Naive thymus-derived CD8-positive, alpha-beta T cell (primary cell): ENCODE results near the gene CCL24. TPM values are rescaled to one million over a fixed set of nuclear protein-coding genes. Genes with fewer than 3 reads are reported as not detected.
"Not testable (repeated sequence)": the region's sequence is repeated elsewhere in the genome, so short reads cannot be mapped to it uniquely, and the experiment has no call there.

Experiments used
- ATAC-seq, 2 donors: fragments of 150-1000 bp; cut with Tn5 transposase in 1 of 2; sonication (Bioruptor Pico), chemical (Tn5 transposase) in 1 of 2; 1 replicate in 1 of 2; 2 replicates in 1 of 2; pipeline ENCODE4 v1.10.0; 2021; ENCODE audit warnings: mild to moderate bottlenecking in 2 of 2, moderate library complexity in 2 of 2
- POLR2A ChIA-PET: fragments of 350-600 bp; sonication (Branson Sonifier 250); formaldehyde crosslinking; loops from one replicate; lab custom pipeline; 2021; ENCODE audit warnings: antibody characterized with exemption; lab: Charles Lee
- DNase-seq, 10 donors: peaks; one replicate each; pipeline versions ENCODE4 v3.0.0 to v3.0.0-alpha.2; 2020 to 2022
- H3K27ac Mint-ChIP-seq, 10 donors: one replicate each; pipeline ENCODE4 v1.8.0; 2020 to 2022; ENCODE audit warnings: mild to moderate bottlenecking in 10 of 10, mixed read lengths in 10 of 10, moderate library complexity in 4 of 10, inconsistent platforms in 1 of 10
- H3K27me3 Mint-ChIP-seq, 5 donors: one replicate each; pipeline ENCODE4 v1.8.0; 2021 to 2022; ENCODE audit warnings: mixed read lengths in 5 of 5
- H3K36me3 Mint-ChIP-seq, 3 donors: one replicate each; pipeline ENCODE4 v1.8.0; 2020 to 2022; ENCODE audit warnings: mixed read lengths in 3 of 3, mild to moderate bottlenecking in 2 of 3, inconsistent platforms in 1 of 3
- H3K4me1 Mint-ChIP-seq, 4 donors: one replicate each; pipeline ENCODE4 v1.8.0; 2021 to 2022; ENCODE audit warnings: mixed read lengths in 4 of 4
- H3K4me3 Mint-ChIP-seq, 10 donors: one replicate each; pipeline ENCODE4 v1.8.0; 2020 to 2022; ENCODE audit warnings: mild to moderate bottlenecking in 10 of 10, mixed read lengths in 10 of 10, moderate library complexity in 6 of 10, inconsistent platforms in 1 of 10
- H3K9me3 Mint-ChIP-seq, 9 donors: one replicate each; pipeline ENCODE4 v1.8.0; 2020 to 2022; ENCODE audit warnings: mixed read lengths in 9 of 9, mild to moderate bottlenecking in 3 of 9, inconsistent platforms in 1 of 9, moderate library complexity in 1 of 9
- polyA plus RNA-seq, 3 donors: library from polyadenylated mRNA; unstranded; fragments of 300-500 nt; fragmentation: Illumina TruSeq; gene quantifications; one replicate each; pipeline ENCODE4 v1.2.3, GENCODE V29; 2021
- total RNA-seq, 8 experiments: library from RNA in 2 of 8; stranded (reverse) in 2 of 8; gene quantifications; one replicate each; pipeline ENCODE4 v1.2.3 and lab custom pipeline; 2021 to 2026

The CCL24 gene
- not detected for total RNA-seq
- polyA plus RNA-seq, result not detected
- 0 reads per million in 6 experiments for total RNA-seq (lab: John Stamatoyannopoulos, UW)

DNA sequence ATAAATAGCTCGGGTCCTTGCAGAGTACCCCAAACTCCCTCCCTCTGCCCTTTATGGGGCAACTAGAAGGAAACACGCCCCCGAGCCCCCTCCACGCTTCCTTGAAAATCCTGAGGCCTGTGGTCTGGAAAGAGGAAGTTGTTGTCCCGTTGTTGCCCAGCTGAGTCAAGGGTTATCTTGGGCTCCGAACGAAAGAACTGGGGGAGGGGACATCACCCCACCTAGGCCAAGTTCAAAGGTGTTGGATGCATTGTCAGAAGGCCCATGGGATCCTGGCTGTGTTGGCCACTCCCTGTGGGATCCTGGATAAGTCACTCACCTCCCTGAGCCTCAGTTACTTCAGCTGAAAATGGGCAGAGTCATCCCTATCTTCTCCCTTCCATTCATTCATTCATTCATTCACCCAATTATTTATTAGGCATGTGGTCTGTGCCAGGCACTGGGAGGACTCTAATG, at the start of gene CCL24:
Gene CCL24 (minus strand): TSS at position 26 of the 456 bp plus-strand sequence. CDS start 91 bp downstream, outside the sequence.
- no peaks in the 10 kb centered on the region for H3K9me3 Mint-ChIP-seq
- H3K27me3 Mint-ChIP-seq, result peaks cover 0 to 22% (median 2%) of the 10 kb centered on the region in 5 donors
- H3K27ac Mint-ChIP-seq, result no peak within 1 kb of the TSS
- POLR2A ChIA-PET, result no interaction called here
- peaks cover 0 to 2% (median 0%) of the 10 kb centered on the region in 4 donors for H3K4me1 Mint-ChIP-seq
- ATAC-seq (no peak), DNase-seq (no peak)
- no peaks in the 10 kb centered on the region for H3K36me3 Mint-ChIP-seq
- H3K4me3 Mint-ChIP-seq, result no peak within 1 kb of the TSS

DNA sequence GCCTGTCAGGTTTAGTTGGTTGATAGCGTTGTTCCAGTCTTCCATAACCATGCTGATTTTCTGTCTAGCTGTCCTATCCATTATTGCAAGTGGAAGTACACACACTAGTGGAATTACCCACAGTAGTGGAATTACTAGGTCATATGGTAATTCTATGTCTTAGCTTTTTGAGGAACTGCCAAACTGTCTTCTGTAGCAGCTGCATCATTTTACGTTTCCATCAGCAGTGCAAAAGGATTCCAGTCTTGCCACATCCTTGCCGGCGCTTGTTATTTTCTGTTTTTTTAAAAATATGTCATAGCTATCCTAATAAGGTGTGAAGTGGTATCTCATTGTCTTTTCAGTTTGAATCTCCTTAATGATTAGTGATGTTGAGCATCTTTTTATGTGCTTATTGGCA, 48.0 kb upstream of the CCL24 start:
- POLR2A ChIA-PET, result no interaction called here
- no peak overlapping the region for H3K27ac Mint-ChIP-seq
- no peak for DNase-seq
- H3K4me1 Mint-ChIP-seq, result peaks cover 0 to 5% (median 4%) of the 10 kb centered on the region in 4 donors
- no peaks in the 10 kb centered on the region for H3K36me3 Mint-ChIP-seq
- peaks cover 9 to 20% (median 10%) of the 10 kb centered on the region in 5 donors for H3K27me3 Mint-ChIP-seq
- no peaks in the 10 kb centered on the region for H3K9me3 Mint-ChIP-seq
- no peak overlapping the region for H3K4me3 Mint-ChIP-seq
- no peak for ATAC-seq

- no peak for DNase-seq
- no peak for ATAC-seq
- H3K27me3 Mint-ChIP-seq, result peaks cover 0 to 5% (median 4%) of the 10 kb centered on the region in 5 donors
- H3K27ac Mint-ChIP-seq, result peak overlapping the region in 1 of 10 donors; percentile 54
- POLR2A ChIA-PET, result no interaction called here
- no peaks in the 10 kb centered on the region for H3K36me3 Mint-ChIP-seq
- H3K9me3 Mint-ChIP-seq, result peaks cover 0 to 3% (median 0%) of the 10 kb centered on the region in 9 donors
- H3K4me1 Mint-ChIP-seq, result peaks cover 0 to 5% (median 0%) of the 10 kb centered on the region in 4 donors
- no peak overlapping the region for H3K4me3 Mint-ChIP-seq
Observed at GRCh38 chr7:75858410-75858809, 44.8 kb upstream of the CCL24 start.

- H3K4me1 Mint-ChIP-seq, result peaks cover 0 to 5% (median 0%) of the 10 kb centered on the region in 4 donors
- no peak overlapping the region for H3K27ac Mint-ChIP-seq
- DNase-seq (no peak), ATAC-seq (no peak)
- H3K36me3 Mint-ChIP-seq, result no peaks in the 10 kb centered on the region
- H3K4me3 Mint-ChIP-seq, result no peak overlapping the region
- peaks cover 0 to 4% (median 0%) of the 10 kb centered on the region in 5 donors for H3K27me3 Mint-ChIP-seq
- POLR2A ChIA-PET, result no interaction called here
- peaks cover 0 to 3% (median 0%) of the 10 kb centered on the region in 9 donors for H3K9me3 Mint-ChIP-seq
Observed at GRCh38 chr7:75856536-75856935, 42.9 kb upstream of the CCL24 start.

DNA sequence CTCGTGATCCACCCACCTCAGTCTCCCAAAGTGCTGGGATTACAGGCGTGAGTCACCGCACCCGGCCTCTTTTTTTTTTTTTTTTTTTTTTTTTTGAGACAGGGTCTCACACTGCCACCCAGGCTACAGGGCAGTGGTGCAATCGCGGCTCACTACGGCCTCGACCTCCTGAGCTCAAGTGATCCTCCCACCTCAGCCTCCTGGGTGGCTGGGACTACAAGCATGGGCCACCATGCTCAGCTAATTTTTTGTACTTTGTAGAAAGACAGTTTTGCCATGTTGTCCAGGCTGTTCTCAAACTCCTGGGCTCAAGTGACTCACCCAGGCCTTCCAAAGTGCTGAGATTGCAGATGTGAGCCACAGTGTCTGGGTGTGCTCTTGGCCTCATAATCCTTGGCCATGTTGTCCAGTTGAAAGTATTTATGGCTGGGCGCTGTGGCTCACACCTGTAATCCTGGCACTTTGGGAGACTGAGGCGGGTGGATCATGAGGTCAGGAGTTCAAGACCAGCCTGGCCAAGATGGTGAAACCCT, 41.3 kb upstream of the CCL24 start:
- H3K4me3 Mint-ChIP-seq, H3K4me1 Mint-ChIP-seq, H3K27me3 Mint-ChIP-seq, H3K27ac Mint-ChIP-seq, DNase-seq, H3K36me3 Mint-ChIP-seq, POLR2A ChIA-PET, H3K9me3 Mint-ChIP-seq, ATAC-seq: not testable (repeated sequence)

DNA sequence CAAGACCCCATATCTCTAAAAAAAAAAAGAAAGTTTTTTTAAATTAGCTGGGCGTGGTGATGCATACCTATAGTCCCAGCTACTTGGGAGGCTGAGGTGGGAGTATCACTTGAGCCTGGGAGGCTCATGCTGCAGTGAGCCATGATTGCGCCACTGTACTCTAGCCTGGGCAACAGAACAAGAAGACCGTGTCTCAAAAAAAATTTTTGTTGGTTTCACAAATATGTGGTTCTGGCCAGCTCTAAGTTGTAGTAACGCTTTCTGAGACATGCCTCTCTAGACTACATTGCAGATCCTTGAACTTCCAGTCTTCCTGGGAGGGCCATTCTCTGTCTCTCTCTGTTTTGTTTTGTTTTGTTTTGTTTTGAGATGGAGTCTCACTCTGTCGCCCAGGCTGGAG, 40.6 kb upstream of the CCL24 start:
- H3K4me3 Mint-ChIP-seq, result no peak overlapping the region
- H3K4me1 Mint-ChIP-seq, result peaks cover 0 to 6% (median 0%) of the 10 kb centered on the region in 4 donors
- no peaks in the 10 kb centered on the region for H3K36me3 Mint-ChIP-seq
- H3K27ac Mint-ChIP-seq, result no peak overlapping the region
- no peak for DNase-seq
- ATAC-seq, result no peak
- POLR2A ChIA-PET, result no interaction called here
- H3K27me3 Mint-ChIP-seq, result peaks cover 0 to 3% (median 0%) of the 10 kb centered on the region in 5 donors
- H3K9me3 Mint-ChIP-seq, result peaks cover 0 to 3% (median 0%) of the 10 kb centered on the region in 9 donors

DNA sequence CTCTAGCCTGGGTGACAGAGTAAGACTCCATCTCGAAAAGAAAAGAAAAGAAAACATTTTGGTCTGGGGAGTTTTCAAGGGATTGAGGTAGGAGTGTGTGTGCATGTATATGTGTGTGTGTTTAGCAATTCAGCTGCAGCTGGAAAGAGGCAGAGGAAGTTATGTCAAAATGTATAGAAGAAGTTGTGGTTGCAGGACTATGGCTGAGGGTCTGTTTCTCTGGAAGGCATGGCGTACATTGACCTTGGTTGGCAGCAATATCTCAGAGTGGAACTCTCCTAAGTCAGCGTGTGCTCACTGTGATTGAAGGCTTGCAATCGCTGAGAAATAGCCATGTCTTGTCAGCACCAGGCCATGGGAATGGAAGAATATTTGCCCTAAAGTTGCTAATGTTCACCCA, 36.6 kb upstream of the CCL24 start:
- POLR2A ChIA-PET, result no interaction called here
- Mint-ChIP-seq H3K27me3 (no peaks in the 10 kb centered on the region), H3K9me3 (peaks cover 0 to 3% (median 0%) of the 10 kb centered on the region in 9 donors), H3K36me3 (no peaks in the 10 kb centered on the region), H3K27ac (peak overlapping the region in 1 of 10 donors; percentile 42), H3K4me1 (peaks cover 0 to 5% (median 0%) of the 10 kb centered on the region in 4 donors), H3K4me3 (no peak overlapping the region)
- no peak for DNase-seq
- no peak for ATAC-seq

DNA sequence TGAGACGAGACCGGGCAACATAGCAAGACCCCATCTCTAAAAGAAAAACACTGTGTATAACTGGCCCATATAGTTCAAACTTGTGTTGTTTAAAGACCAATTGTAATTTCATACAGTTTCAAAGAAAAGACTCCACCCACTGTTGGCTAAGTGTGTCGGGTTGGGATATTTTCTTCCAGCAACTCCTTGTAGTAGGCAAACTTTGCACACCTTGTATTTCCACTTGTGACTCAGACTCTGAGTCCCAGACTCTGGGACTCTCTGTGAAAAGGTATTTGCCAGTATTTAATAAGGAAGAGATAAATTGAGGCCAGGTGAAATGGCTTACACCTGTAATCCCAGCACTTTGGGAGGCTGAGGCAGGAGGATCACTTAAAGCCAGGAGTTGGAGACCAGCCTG, 36.0 kb upstream of the CCL24 start:
- Mint-ChIP-seq H3K36me3 (no peaks in the 10 kb centered on the region), H3K9me3 (peaks cover 0 to 3% (median 0%) of the 10 kb centered on the region in 9 donors), H3K4me1 (peaks cover 0 to 5% (median 0%) of the 10 kb centered on the region in 4 donors), H3K4me3 (no peak overlapping the region), H3K27me3 (no peaks in the 10 kb centered on the region), H3K27ac (no peak overlapping the region)
- DNase-seq (no peak), ATAC-seq (no peak)
- POLR2A ChIA-PET, result no interaction called here

GRCh38 chr7:75847707-75848106, 34.1 kb upstream of the CCL24 start:
- DNase-seq (no peak), ATAC-seq (no peak)
- no peak overlapping the region for H3K27ac Mint-ChIP-seq
- H3K4me3 Mint-ChIP-seq, result no peak overlapping the region
- H3K27me3 Mint-ChIP-seq, result no peaks in the 10 kb centered on the region
- no peaks in the 10 kb centered on the region for H3K9me3 Mint-ChIP-seq
- H3K4me1 Mint-ChIP-seq, result peaks cover 0 to 8% (median under 1%) of the 10 kb centered on the region in 4 donors
- H3K36me3 Mint-ChIP-seq, result no peaks in the 10 kb centered on the region
- POLR2A ChIA-PET, result no interaction called here

GRCh38 chr7:75845132-75845531, 31.5 kb upstream of the CCL24 start:
- H3K4me3 Mint-ChIP-seq, H3K4me1 Mint-ChIP-seq, ATAC-seq, H3K27me3 Mint-ChIP-seq, DNase-seq, H3K9me3 Mint-ChIP-seq, H3K36me3 Mint-ChIP-seq: not testable (repeated sequence)
- POLR2A ChIA-PET, result interaction anchor here (0.7 kb wide), 1 partner anchor 75 kb away, joined by 3 read pairs; no protein-coding TSS in a partner anchor
- H3K27ac Mint-ChIP-seq, result peak overlapping the region in 1 of 10 donors; percentile 48

DNA sequence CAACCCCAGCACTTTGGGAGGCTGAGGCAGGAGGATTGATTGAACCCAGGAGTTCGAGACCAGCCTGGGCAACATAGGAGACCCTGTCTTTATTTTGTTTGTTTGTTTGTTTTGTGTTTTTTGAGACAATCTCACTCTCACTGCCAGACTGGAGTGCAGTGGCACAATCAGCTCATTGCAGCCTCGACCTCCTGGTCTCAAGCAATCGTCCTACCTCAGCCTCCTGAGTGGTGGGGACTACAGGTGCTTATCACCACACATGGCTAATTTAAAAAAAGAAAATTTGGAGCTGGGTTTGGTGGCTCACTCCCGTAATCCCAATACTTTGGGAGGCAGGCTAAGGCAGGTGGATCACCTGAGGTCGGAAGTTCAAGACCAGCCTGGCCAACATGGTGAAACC, 30.6 kb upstream of the CCL24 start:
- Mint-ChIP-seq H3K27me3 (no peaks in the 10 kb centered on the region), H3K4me1 (peaks cover 0 to 5% (median under 1%) of the 10 kb centered on the region in 4 donors), H3K4me3 (no peak overlapping the region), H3K9me3 (no peaks in the 10 kb centered on the region), H3K27ac (no peak overlapping the region), H3K36me3 (no peaks in the 10 kb centered on the region)
- DNase-seq (no peak), ATAC-seq (no peak)
- POLR2A ChIA-PET, result no interaction called here

DNA sequence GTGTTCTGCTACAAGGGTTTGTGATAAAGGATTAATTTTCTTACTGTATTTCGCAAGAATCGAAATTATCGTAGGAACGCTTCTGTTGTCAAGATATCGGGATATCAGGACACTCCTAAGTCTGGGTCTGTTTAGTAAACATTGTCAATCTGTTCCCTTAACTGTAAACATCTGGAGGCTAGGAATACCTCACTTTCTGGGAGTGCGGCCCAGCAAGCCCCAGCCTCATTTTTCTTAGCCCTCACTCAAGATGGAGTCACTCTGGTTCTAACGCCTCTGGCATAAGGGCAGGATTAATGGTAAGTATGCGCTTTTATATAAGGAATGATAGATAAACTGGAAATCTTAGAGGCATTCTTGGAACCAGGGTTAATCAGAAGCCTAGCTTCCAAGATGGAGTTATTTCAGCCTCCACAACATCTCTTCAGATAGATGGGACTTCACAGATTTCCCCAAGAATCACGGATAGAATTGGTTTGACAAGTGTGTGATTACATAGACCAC, 30.1 kb upstream of the CCL24 start:
- Mint-ChIP-seq H3K27me3 (no peaks in the 10 kb centered on the region), H3K4me3 (no peak overlapping the region), H3K27ac (no peak overlapping the region), H3K9me3 (no peaks in the 10 kb centered on the region), H3K4me1 (peaks cover 0 to 5% (median under 1%) of the 10 kb centered on the region in 4 donors), H3K36me3 (no peaks in the 10 kb centered on the region)
- POLR2A ChIA-PET, result no interaction called here
- DNase-seq (no peak), ATAC-seq (no peak)

GRCh38 chr7:75842836-75843446, 29.3 kb upstream of the CCL24 start:
- Mint-ChIP-seq H3K36me3 (no peaks in the 10 kb centered on the region), H3K9me3 (peaks cover 0 to 2% (median 0%) of the 10 kb centered on the region in 9 donors), H3K27ac (no peak overlapping the region), H3K4me1 (peaks cover 0 to 5% (median 2%) of the 10 kb centered on the region in 4 donors), H3K27me3 (no peaks in the 10 kb centered on the region), H3K4me3 (no peak overlapping the region)
- POLR2A ChIA-PET, result no interaction called here
- DNase-seq (no peak), ATAC-seq (no peak)
